ENCODE measurements around the gene HERC3. TPM values are rescaled to one million over a fixed set of nuclear protein-coding genes. Genes with fewer than 3 reads are reported as not detected.

Gene HERC3
- total and polyA plus RNA-seq, 2 donors from 2014 or later = 6.3 to 58.4 TPM

- Histone ChIP-seq H3K27me3 (ENCODE audit: control insufficient read depth, insufficient read depth, low read length) (no peaks in the 10 kb centered on the region), H3K4me3 (ENCODE audit: low read length in 3 of 3) (no peak overlapping the region), H3K4me1 (ENCODE audit: control insufficient read depth in 2 of 3, insufficient read depth in 2 of 3, low read depth in 1 of 3, low read length in 3 of 3) (peaks cover 0 to 2% (median 0%) of the 10 kb centered on the region in 3 donors), H3K27ac (ENCODE audit: low read depth in 2 of 2, low read length in 2 of 2) (no peak overlapping the region), H3K9me3 (ENCODE audit: control insufficient read depth in 2 of 3, insufficient read depth in 1 of 3, low read length in 3 of 3) (no peaks in the 10 kb centered on the region), H3K36me3 (ENCODE audit: control insufficient read depth in 2 of 3, insufficient read depth in 3 of 3, low read length in 3 of 3) (peaks cover 0 to 3% (median 0%) of the 10 kb centered on the region in 3 donors), H3K9ac (ENCODE audit: low read length in 3 of 3) (no peak overlapping the region)
- no peak for DNase-seq
- intact Hi-C loops (cut with DNase I) = loop anchor here (10.0 kb wide), 1 partner anchor 320 kb away; no protein-coding TSS in a partner anchor
- TF ChIP-seq, protein P1, sequence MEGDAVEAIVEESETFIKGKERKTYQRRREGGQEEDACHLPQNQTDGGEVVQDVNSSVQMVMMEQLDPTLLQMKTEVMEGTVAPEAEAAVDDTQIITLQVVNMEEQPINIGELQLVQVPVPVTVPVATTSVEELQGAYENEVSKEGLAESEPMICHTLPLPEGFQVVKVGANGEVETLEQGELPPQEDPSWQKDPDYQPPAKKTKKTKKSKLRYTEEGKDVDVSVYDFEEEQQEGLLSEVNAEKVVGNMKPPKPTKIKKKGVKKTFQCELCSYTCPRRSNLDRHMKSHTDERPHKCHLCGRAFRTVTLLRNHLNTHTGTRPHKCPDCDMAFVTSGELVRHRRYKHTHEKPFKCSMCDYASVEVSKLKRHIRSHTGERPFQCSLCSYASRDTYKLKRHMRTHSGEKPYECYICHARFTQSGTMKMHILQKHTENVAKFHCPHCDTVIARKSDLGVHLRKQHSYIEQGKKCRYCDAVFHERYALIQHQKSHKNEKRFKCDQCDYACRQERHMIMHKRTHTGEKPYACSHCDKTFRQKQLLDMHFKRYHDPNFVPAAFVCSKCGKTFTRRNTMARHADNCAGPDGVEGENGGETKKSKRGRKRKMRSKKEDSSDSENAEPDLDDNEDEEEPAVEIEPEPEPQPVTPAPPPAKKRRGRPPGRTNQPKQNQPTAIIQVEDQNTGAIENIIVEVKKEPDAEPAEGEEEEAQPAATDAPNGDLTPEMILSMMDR (IDR thresholded peaks at IDR 0.05; ENCODE audit: borderline replicate concordance, extremely low read depth, insufficient read depth) = no peak
- no peak for FAIRE-seq
Observed at GRCh38 chr4:88705223-88705622, 112.9 kb downstream of the HERC3 start.

- intact Hi-C loops (cut with DNase I) = loop anchor here (10.0 kb wide), 1 partner anchor 319 kb away; no protein-coding TSS in a partner anchor
- FAIRE-seq = no peak
- no peak overlapping the region for H3K27ac ChIP-seq (ENCODE audit: low read depth in 2 of 2, low read length in 2 of 2)
- no peaks in the 10 kb centered on the region for H3K27me3 ChIP-seq (ENCODE audit: control insufficient read depth, insufficient read depth, low read length)
- TF ChIP-seq, protein P1 (IDR thresholded peaks at IDR 0.05; ENCODE audit: borderline replicate concordance, extremely low read depth, insufficient read depth) = no peak
- no peaks in the 10 kb centered on the region for H3K9me3 ChIP-seq (ENCODE audit: control insufficient read depth in 2 of 3, insufficient read depth in 1 of 3, low read length in 3 of 3)
- no peak for DNase-seq
- peaks cover 0 to 3% (median 0%) of the 10 kb centered on the region in 3 donors for H3K36me3 ChIP-seq (ENCODE audit: control insufficient read depth in 2 of 3, insufficient read depth in 3 of 3, low read length in 3 of 3)
- no peak overlapping the region for H3K9ac ChIP-seq (ENCODE audit: low read length in 3 of 3)
- H3K4me1 ChIP-seq (ENCODE audit: control insufficient read depth in 2 of 3, insufficient read depth in 2 of 3, low read depth in 1 of 3, low read length in 3 of 3) = peaks cover 0 to 2% (median 0%) of the 10 kb centered on the region in 3 donors
- no peak overlapping the region for H3K4me3 ChIP-seq (ENCODE audit: low read length in 3 of 3)
Observed at GRCh38 chr4:88705805-88706492, 113.7 kb downstream of the HERC3 start.

DNA sequence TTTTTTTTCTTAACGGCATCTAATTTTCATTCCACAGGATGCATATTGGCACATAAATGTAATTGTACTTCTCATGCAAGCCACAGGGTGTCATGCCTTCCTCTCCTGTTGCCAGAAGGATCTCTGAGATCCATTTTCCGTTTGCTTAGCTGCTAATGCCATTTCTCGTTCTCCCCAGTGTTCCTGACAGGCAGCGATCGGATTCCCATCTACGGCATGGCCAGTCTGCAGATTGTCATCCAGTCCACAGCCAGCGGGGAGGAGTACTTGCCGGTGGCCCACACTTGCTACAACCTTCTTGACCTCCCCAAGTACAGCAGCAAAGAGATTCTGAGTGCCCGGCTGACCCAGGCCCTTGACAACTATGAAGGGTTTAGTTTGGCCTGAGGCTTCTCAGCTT is 114.3 kb downstream of the HERC3 start:
- intact Hi-C loops (cut with DNase I) = loop anchor here (10.0 kb wide), 1 partner anchor 318 kb away; no protein-coding TSS in a partner anchor
- DNase-seq = peak; percentile 37 to 78 (median 66)

More for the DNA sequence above, 114.3 kb downstream of the HERC3 start:
- H3K36me3 ChIP-seq (ENCODE audit: control insufficient read depth in 2 of 3, insufficient read depth in 3 of 3, low read length in 3 of 3) = peaks cover 0 to 3% (median under 1%) of the 10 kb centered on the region in 3 donors
- no peaks in the 10 kb centered on the region for H3K9me3 ChIP-seq (ENCODE audit: control insufficient read depth in 2 of 3, insufficient read depth in 1 of 3, low read length in 3 of 3)
- TF ChIP-seq, protein P1 (IDR thresholded peaks at IDR 0.05; ENCODE audit: borderline replicate concordance, extremely low read depth, insufficient read depth) = peak; percentile 84
- peak overlapping the region in 1 of 3 donors; percentile 42 for H3K9ac ChIP-seq (ENCODE audit: low read length in 3 of 3)
- H3K4me1 ChIP-seq (ENCODE audit: control insufficient read depth in 2 of 3, insufficient read depth in 2 of 3, low read depth in 1 of 3, low read length in 3 of 3) = peaks cover 0 to 2% (median 0%) of the 10 kb centered on the region in 3 donors
- H3K4me3 ChIP-seq (ENCODE audit: low read length in 3 of 3) = no peak overlapping the region
- no peaks in the 10 kb centered on the region for H3K27me3 ChIP-seq (ENCODE audit: control insufficient read depth, insufficient read depth, low read length)
- H3K27ac ChIP-seq (ENCODE audit: low read depth in 2 of 2, low read length in 2 of 2) = no peak overlapping the region
- no peak for FAIRE-seq

Measured in kidney (tissue), 14 donors.